B cell (primary cell): Measurements from ENCODE around the gene CDHR3.

ENCODE experiments used
- EZH2 ChIP-seq: IDR thresholded peaks from 2 replicates; pipeline ENCODE4 v1.6.1; 2012; ENCODE audit warnings: borderline replicate concordance, low read depth, mild to moderate bottlenecking, moderate library complexity, low read length; ENCODE audit not compliant: insufficient read depth, poor library complexity, severe bottlenecking
- TF ChIP-seq, protein P1 (sequence below): fragments of 200-600 bp; IDR thresholded peaks from one replicate; pipeline ENCODE4 v1.8.0; 2022; ENCODE audit warnings: antibody characterized with exemption, mild to moderate bottlenecking

DNA sequence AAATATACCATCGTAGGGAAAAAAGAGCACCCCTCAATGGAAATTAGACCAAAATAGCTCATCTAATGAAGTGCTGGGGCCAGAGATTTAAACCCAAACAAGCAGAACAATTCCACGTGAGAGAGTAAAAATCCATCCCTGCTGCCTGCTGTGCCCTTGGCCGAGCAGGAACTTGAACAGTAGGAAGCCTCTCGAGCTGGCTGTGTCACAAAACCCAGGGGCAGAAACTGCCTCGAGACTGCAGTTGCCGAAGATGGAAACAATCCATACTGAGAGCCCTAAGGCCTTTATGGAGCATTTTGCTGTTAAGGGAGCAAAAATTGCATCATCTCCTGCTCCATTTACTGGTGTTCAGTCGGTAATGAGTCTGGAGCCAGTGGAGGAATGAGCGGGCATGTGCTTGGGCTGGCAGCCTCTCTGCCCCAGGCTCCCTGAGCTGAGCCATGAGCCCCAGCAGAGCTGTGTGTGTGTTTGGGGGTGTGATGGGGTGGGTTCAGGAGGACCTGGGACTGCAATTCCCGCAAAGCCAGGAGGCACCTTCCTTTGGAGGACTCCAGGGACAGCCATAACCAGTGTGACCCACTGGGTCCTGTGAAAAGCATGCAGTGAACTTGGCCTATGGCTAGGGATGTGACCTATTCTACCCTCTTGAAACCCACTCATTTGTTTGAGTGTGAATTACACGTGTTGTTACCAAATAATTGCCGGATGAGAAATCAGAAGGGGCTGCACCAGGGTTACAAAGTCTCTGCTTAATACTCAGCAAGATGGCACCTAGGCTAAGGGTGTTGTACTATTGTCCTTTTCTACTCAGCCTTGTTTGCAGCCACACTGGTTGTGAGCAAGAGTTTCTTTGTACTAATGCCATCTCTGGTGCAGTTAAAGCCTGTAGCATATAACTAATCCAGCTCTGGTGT lies 58.3 kb downstream of the CDHR3 start:
- TF ChIP-seq, protein P1, sequence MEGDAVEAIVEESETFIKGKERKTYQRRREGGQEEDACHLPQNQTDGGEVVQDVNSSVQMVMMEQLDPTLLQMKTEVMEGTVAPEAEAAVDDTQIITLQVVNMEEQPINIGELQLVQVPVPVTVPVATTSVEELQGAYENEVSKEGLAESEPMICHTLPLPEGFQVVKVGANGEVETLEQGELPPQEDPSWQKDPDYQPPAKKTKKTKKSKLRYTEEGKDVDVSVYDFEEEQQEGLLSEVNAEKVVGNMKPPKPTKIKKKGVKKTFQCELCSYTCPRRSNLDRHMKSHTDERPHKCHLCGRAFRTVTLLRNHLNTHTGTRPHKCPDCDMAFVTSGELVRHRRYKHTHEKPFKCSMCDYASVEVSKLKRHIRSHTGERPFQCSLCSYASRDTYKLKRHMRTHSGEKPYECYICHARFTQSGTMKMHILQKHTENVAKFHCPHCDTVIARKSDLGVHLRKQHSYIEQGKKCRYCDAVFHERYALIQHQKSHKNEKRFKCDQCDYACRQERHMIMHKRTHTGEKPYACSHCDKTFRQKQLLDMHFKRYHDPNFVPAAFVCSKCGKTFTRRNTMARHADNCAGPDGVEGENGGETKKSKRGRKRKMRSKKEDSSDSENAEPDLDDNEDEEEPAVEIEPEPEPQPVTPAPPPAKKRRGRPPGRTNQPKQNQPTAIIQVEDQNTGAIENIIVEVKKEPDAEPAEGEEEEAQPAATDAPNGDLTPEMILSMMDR, result no peak
- TF ChIP-seq EZH2, result no peak
